NCI-H2107 treated with DMSO at 0.1 percent for 48 hours (cell line): ENCODE measurements around the gene HHAT.
A peak's percentile ranks its signal among the peaks of the same experiment; 100 is the strongest.

Experiments used
- DNase-seq: peaks from one replicate; lab custom pipeline; 2025; ENCODE audit not compliant: unreplicated experiment; lab: John Stamatoyannopoulos, UW

The HHAT gene

GRCh38 chr1:210674151-210674550, 345.4 kb downstream of the HHAT start:
- DNase-seq: no peak

- no peak for DNase-seq
Measured at GRCh38 chr1:210676539-210676938, 347.8 kb downstream of the HHAT start.

GRCh38 chr1:210677533-210677932, 348.8 kb downstream of the HHAT start:
- DNase-seq: no peak

- no peak for DNase-seq
Measured at GRCh38 chr1:210678306-210678705, 349.6 kb downstream of the HHAT start.

GRCh38 chr1:210681158-210681557, 352.5 kb downstream of the HHAT start:
- no peak for DNase-seq

GRCh38 chr1:210683403-210684047, 354.8 kb downstream of the HHAT start:
- DNase-seq: no peak

- DNase-seq: no peak
Measured at GRCh38 chr1:210684466-210685294, 356.0 kb downstream of the HHAT start.

- DNase-seq: no peak
Measured at GRCh38 chr1:210685295-210685650, 356.6 kb downstream of the HHAT start.

- no peak for DNase-seq
Measured at GRCh38 chr1:210686841-210687240, 358.1 kb downstream of the HHAT start.

- no peak for DNase-seq
Measured at GRCh38 chr1:210687582-210688279, 359.0 kb downstream of the HHAT start.

GRCh38 chr1:210688512-210689234, 360.0 kb downstream of the HHAT start:
- DNase-seq: no peak

- DNase-seq: no peak
Measured at GRCh38 chr1:210689826-210690225, 361.1 kb downstream of the HHAT start.

- DNase-seq: no peak
Measured at GRCh38 chr1:210690236-210690635, 361.5 kb downstream of the HHAT start.

GRCh38 chr1:210691039-210691610, 362.4 kb downstream of the HHAT start:
- DNase-seq: peak; percentile 25

- DNase-seq: no peak
Measured at GRCh38 chr1:210692796-210693195, 364.1 kb downstream of the HHAT start.

- DNase-seq: no peak
Measured at GRCh38 chr1:210695026-210695425, 366.3 kb downstream of the HHAT start.

GRCh38 chr1:210696709-210697108, 368.0 kb downstream of the HHAT start:
- no peak for DNase-seq

- no peak for DNase-seq
Measured at GRCh38 chr1:210697185-210697584, 368.5 kb downstream of the HHAT start.

GRCh38 chr1:210698661-210699060, 370.0 kb downstream of the HHAT start:
- DNase-seq: no peak

- no peak for DNase-seq
Measured at GRCh38 chr1:210700083-210700482, 371.4 kb downstream of the HHAT start.

- no peak for DNase-seq
Measured at GRCh38 chr1:210700511-210700910, 371.8 kb downstream of the HHAT start.
